GM12875 (cell line): ENCODE data around the gene MAGI1.
"Not testable (repeated sequence)": the region's sequence is repeated elsewhere in the genome, so short reads cannot be mapped to it uniquely, and the experiment has no call there.

Source experiments
- H3K4me3 ChIP-seq: one replicate; pipeline ENCODE4 v1.5.1; 2011; ENCODE audit warnings: low read depth, low read length, control low read depth
- CTCF ChIP-seq: IDR thresholded peaks from 2 replicates; pipeline ENCODE4 v1.5.1; 2011; ENCODE audit warnings: low read depth, mild to moderate bottlenecking, control low read depth, inconsistent platforms, low read length, moderate library complexity, borderline replicate concordance; ENCODE audit not compliant: insufficient read depth

The MAGI1 gene

DNA sequence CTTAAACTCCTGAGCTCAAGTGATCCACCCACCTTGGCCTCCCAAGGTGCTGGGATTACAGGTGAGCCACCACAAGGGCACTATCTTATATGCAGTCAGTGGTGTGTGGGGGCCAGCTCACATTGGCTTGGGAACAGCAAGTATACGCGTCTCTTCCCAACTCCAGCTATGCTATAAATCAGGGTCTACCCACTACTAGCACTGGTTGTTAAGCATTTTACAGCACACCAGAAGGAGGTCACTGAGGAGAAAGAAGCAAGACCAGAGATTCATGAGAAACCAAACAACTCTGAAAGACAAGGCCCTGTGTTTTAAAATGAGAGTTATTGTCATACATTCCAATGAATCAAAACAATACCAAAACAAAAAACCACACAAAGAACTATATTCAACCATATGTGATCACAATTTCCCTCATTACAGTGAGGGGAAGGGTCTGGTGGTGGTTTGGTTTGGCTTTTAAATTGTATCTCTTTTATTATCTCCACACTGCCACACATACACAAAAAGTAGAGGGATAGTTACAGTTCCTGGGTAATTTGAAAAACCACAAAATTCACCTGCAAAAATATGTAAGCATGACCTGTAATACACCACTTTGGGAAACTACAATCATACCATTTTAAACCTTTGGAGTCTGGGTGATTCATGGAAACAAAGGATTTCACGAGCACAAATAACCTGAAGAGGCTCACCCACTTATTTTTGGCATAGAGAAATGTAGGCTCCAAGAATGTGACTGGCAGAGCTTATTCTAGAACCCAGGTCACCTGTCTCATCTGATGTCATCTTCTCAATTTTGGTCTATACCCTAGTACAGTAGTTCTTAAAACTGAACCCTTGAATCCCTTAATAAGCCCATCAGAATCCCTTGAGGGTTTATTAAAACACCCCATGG is 5.2 kb downstream of the MAGI1 start:
- TF ChIP-seq CTCF, result no peak
- no peak overlapping the region for H3K4me3 ChIP-seq

GRCh38 chr3:66031102-66031698 is 7.5 kb downstream of the MAGI1 start:
- H3K4me3 ChIP-seq, result no peak overlapping the region

DNA sequence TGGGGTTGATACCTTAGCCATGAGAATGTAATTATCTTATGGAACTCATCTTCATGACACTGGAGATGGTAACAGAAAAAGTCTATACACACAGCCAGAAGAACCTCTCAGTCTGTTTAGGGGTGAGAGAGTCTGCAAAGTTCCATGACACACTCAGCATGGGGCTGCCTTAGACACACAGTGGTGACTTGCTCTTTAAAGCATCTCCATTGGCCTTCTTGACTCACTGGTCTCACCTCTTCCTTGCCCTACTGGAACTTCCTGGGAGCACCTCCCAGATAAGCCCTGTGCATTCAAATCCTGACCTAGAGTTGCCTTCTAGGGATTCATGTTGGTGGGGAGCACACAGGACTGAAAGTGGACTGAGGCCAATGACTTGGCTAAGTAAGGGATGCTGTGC is 9.3 kb downstream of the MAGI1 start:
- H3K4me3 ChIP-seq, result no peak overlapping the region
- no peak for TF ChIP-seq CTCF

More at GRCh38 chr3:66031102-66031698, 7.5 kb downstream of the MAGI1 start:
- no peak for TF ChIP-seq CTCF

DNA sequence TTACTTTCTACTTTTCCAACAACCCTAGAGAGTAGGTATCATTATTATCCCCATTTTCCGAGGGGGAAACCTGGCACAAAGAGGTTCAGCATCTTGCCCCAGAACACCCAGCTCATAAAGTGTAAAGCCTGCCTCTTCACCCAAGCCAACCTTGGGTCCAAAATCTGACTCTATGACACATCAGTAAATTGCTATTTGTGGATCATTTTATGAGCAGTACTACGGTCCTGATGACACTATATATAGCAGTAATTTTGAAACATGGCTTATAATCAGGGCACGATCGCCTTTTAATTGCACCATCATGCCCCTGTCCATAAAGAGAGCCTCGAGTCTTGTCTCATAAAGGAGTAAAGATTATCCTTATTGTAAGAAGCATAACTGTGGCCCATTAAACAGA is 9.7 kb downstream of the MAGI1 start:
- no peak for TF ChIP-seq CTCF

GRCh38 chr3:66028457-66028856 is 10.3 kb downstream of the MAGI1 start:
- H3K4me3 ChIP-seq, result no peak overlapping the region
- no peak for TF ChIP-seq CTCF

More for the DNA sequence above, 9.7 kb downstream of the MAGI1 start:
- no peak overlapping the region for H3K4me3 ChIP-seq

- H3K4me3 ChIP-seq, result not testable (repeated sequence)
Observed at GRCh38 chr3:66027099-66027498, 11.6 kb downstream of the MAGI1 start.

DNA sequence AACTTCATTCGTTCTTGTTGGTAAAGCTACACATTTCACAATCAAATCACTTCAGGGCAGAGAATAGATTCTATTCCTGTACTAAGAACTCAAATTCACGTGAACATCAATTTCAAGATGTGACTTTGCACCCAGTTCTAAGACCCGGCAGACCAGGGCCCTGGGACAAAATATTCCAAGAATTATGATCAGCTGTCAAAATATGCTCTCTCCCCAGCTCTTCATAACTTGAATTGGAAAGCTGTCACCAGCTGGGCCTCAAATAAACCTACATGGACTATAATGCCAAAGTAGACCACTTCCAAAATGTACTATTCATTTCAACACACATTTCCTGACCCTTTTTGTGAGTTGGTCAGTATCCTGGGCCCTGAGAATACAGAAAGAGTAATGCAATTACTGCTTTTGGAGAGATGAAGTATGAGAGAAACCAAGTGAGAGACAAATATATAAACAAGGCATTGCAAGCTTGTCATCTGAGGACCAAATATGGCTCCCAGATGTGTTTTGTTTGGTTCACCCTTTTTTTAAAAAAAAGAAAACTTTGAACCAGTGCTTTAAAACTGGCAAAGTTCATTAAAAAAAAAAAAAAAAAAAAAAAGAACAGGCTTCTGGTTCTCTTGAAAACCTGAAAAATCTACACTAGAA is 14.9 kb downstream of the MAGI1 start:
- no peak overlapping the region for H3K4me3 ChIP-seq
- no peak for TF ChIP-seq CTCF
